IMR-90 (cell line): ENCODE data around the gene IFIT2. TPM values are rescaled to one million over a fixed set of nuclear protein-coding genes. Genes with fewer than 3 reads are reported as not detected.

ENCODE experiments used
- ATAC-seq: fragments of 200-7000 bp; cut with Tn5 transposase; 2 replicates; pipeline ENCODE4 v1.9.1; 2020; ENCODE audit warnings: low read depth, mild to moderate bottlenecking, moderate library complexity
- BruUV-seq: library from RNA; stranded (reverse); fragments of 400-500 nt; replicated peaks from 2 replicates; lab custom pipeline; 2021; lab: Mats Ljungman, UMichigan
- CTCF ChIA-PET: fragments of 300-600 bp; formaldehyde crosslinking; extraction: SDS; loops from one replicate; lab custom pipeline; 2021; ENCODE audit warnings: antibody characterized with exemption; lab: Yijun Ruan, JAX
- POLR2A ChIA-PET: fragments of 300-600 bp; sonication (Branson Sonifier 250); formaldehyde crosslinking; loops from one replicate; lab custom pipeline; 2022; ENCODE audit warnings: antibody characterized with exemption; ENCODE audit not compliant: unreplicated experiment; lab: Charles Lee
- DNase-seq: peaks from one replicate; pipeline ENCODE4 v3.0.0; 2013
- H2AFZ ChIP-seq: replicated peaks from 2 replicates; pipeline ENCODE3; 2013; ENCODE audit warnings: low read length, mild to moderate bottlenecking; ENCODE audit not compliant: poor library complexity
- H2AK5ac ChIP-seq: 2 replicates; pipeline ENCODE4 v1.6.1; 2013; ENCODE audit warnings: low read depth, low read length, inconsistent platforms
- H2AK9ac ChIP-seq: replicated peaks from 2 replicates; pipeline ENCODE3; 2013; ENCODE audit warnings: mild to moderate bottlenecking, low read depth, low read length, moderate library complexity; ENCODE audit not compliant: poor library complexity
- H2BK120ac ChIP-seq: 2 replicates; pipeline ENCODE4 v1.6.1; 2013; ENCODE audit warnings: low read depth, low read length, inconsistent platforms
- H2BK15ac ChIP-seq: 3 replicates; pipeline ENCODE4 v1.6.1; 2013; ENCODE audit warnings: low read depth, low read length, inconsistent platforms
- H2BK20ac ChIP-seq: 2 replicates; pipeline ENCODE4 v1.6.1; 2013; ENCODE audit warnings: low read depth, mild to moderate bottlenecking, inconsistent platforms, low read length, moderate library complexity
- H2BK5ac ChIP-seq: 2 replicates; pipeline ENCODE4 v1.6.1; 2013; ENCODE audit warnings: mild to moderate bottlenecking, low read depth, low read length, inconsistent platforms; ENCODE audit not compliant: poor library complexity, severe bottlenecking
- H3K14ac ChIP-seq: replicated peaks from 2 replicates; pipeline ENCODE4 v1.6.1; 2013; ENCODE audit warnings: low read depth, low read length, inconsistent platforms
- H3K18ac ChIP-seq: 2 replicates; pipeline ENCODE4 v1.6.1; 2013; ENCODE audit warnings: low read depth, low read length, control low read depth
- H3K23ac ChIP-seq: 2 replicates; pipeline ENCODE4 v1.6.1; 2013; ENCODE audit warnings: low read depth, low read length, inconsistent platforms
- H3K27ac ChIP-seq: 2 replicates; pipeline ENCODE4 v1.5.1; 2013; ENCODE audit warnings: mild to moderate bottlenecking, control low read depth, low read length; ENCODE audit not compliant: insufficient read depth
- H3K27me3 ChIP-seq: 2 replicates; pipeline ENCODE4 v1.6.1; 2013; ENCODE audit warnings: low read length; ENCODE audit not compliant: control insufficient read depth, insufficient read depth
- H3K36me3 ChIP-seq: 2 replicates; pipeline ENCODE4 v1.6.1; 2013; ENCODE audit warnings: low read length, mixed read lengths; ENCODE audit not compliant: control insufficient read depth, insufficient read depth
- H3K4ac ChIP-seq: 2 replicates; pipeline ENCODE4 v1.6.1; 2013; ENCODE audit warnings: low read depth, low read length, inconsistent platforms
- H3K4me1 ChIP-seq: 2 replicates; pipeline ENCODE4 v1.6.1; 2013; ENCODE audit warnings: low read length, mixed read lengths; ENCODE audit not compliant: control insufficient read depth, insufficient read depth
- H3K4me2 ChIP-seq: 2 replicates; pipeline ENCODE4 v1.6.1; 2013; ENCODE audit warnings: low read depth, mild to moderate bottlenecking, control low read depth, low read length, moderate library complexity
- H3K4me3 ChIP-seq: 2 replicates; pipeline ENCODE4 v1.5.1; 2013; ENCODE audit warnings: low read depth, mild to moderate bottlenecking, control low read depth, low read length, moderate library complexity; ENCODE audit not compliant: insufficient read depth
- H3K56ac ChIP-seq: 2 replicates; pipeline ENCODE4 v1.6.1; 2013; ENCODE audit warnings: low read length, inconsistent platforms; ENCODE audit not compliant: insufficient read depth; ENCODE audit errors: extremely low read depth
- H3K79me1 ChIP-seq, 2 experiments: 2 replicates each; pipeline ENCODE4 v1.6.1; 2013; ENCODE audit warnings: low read length in 2 of 2, inconsistent platforms in 1 of 2, low read depth in 1 of 2
- H3K9ac ChIP-seq: 2 replicates; pipeline ENCODE4 v1.6.1; 2013; ENCODE audit warnings: low read depth, low read length, control low read depth
- H3K9me1 ChIP-seq: 2 replicates; pipeline ENCODE4 v1.6.1; 2013; ENCODE audit warnings: low read length, inconsistent platforms; ENCODE audit not compliant: insufficient read depth
- H3K9me3 ChIP-seq: 2 replicates; pipeline ENCODE4 v1.6.1; 2013; ENCODE audit warnings: low read length; ENCODE audit not compliant: control insufficient read depth, insufficient read depth
- H4K20me1 ChIP-seq: 2 replicates; pipeline ENCODE4 v1.6.1; 2013; ENCODE audit warnings: low read length, inconsistent platforms; ENCODE audit not compliant: insufficient read depth
- H4K5ac ChIP-seq: 2 replicates; pipeline ENCODE4 v1.6.1; 2013; ENCODE audit warnings: mild to moderate bottlenecking, low read depth, low read length, control low read depth
- H4K8ac ChIP-seq, 2 experiments: 2 replicates each; pipeline ENCODE4 v1.6.1; 2013; ENCODE audit warnings: low read depth in 2 of 2, low read length in 2 of 2, control low read depth in 1 of 2, inconsistent platforms in 1 of 2
- H4K91ac ChIP-seq: 2 replicates; pipeline ENCODE4 v1.6.1; 2013; ENCODE audit warnings: low read depth, low read length, inconsistent platforms; ENCODE audit not compliant: insufficient read depth
- MAFK ChIP-seq: IDR thresholded peaks from 2 replicates; pipeline ENCODE4 v1.6.1; 2012; ENCODE audit warnings: low read depth, low read length, improper control_type of control experiment
- MXI1 ChIP-seq: IDR thresholded peaks from 2 replicates; pipeline ENCODE4 v1.6.1; 2012; ENCODE audit warnings: low read depth, mild to moderate bottlenecking, low read length, moderate library complexity, borderline replicate concordance
- dilution Hi-C: fragments of 300-500 bp; cut with HindIII; formaldehyde crosslinking; loops from one replicate; pipeline ENCODE4 v1.14.3; 2018; ENCODE audit warnings: low sequenced_read_pairs; ENCODE audit not compliant: unreplicated experiment
- in situ Hi-C: fragments of 300-500 bp; cut with MboI; formaldehyde crosslinking; loops from 3 replicates; pipeline ENCODE4 v1.14.3; 2019; ENCODE audit warnings: low sequenced_read_pairs, inconsistent platforms, mixed read lengths
- intact Hi-C: fragments of 100-400 bp; cut with micrococcal nuclease; formaldehyde crosslinking; loops from 2 replicates; pipeline ENCODE4 v1.10.0; 2022
- polyA plus RNA-seq, 3 experiments: library from polyadenylated mRNA; depleted of rRNA; stranded (reverse); fragments of >200 nt; gene quantifications; 2 replicates each; pipeline ENCODE4 v1.2.3, GENCODE V29; 2012; ENCODE audit warnings: low replicate concordance in 1 of 3
- total RNA-seq: library from RNA; depleted of rRNA; stranded (reverse); fragments of >200 nt; gene quantifications from 2 replicates; pipeline ENCODE4 v1.2.3, GENCODE V29; 2012

The IFIT2 gene
- total and polyA plus RNA-seq, 2 of the 4 experiments (the other 2 are of a cell fraction), result 1.1 to 2.2 TPM

DNA sequence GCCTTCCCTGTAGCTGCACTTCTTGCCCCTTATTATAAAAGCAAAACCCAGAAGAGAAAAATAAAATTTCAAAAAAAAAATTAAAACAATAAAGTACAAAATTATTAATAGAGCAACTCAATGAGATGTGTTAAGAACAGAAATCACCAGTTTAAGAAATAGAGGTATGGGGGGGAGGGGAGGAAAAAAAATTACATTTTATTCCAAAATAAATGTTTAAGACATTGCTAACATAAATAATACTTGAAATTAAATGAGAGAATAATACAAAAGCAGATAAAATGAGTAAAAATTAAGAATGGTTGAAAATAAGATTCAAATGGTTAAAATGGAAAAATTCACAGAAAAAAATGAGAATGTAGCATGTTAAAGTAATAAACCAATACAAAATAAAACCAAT, 3.1 kb downstream of the IFIT2 start:
- Histone ChIP-seq H3K18ac (no peak overlapping the region), H4K91ac (no peak overlapping the region), H3K79me1 (peaks cover 2 to 4% of the 10 kb centered on the region in 2 experiments; a peak in 1 of 4 replicates), H3K23ac (no peak overlapping the region), H2BK120ac (no peak overlapping the region), H3K4me2 (no peak overlapping the region), H3K4ac (no peak overlapping the region), H4K5ac (no peak overlapping the region), H2BK15ac (no peak overlapping the region), H3K14ac (no peak overlapping the region), H2BK20ac (no peak overlapping the region), H4K20me1 (no peaks in the 10 kb centered on the region), H2BK5ac (no peak overlapping the region), H3K56ac (no peak overlapping the region), H3K4me1 (peaks cover 13% of the 10 kb centered on the region), H4K8ac (no peak overlapping the region), H3K9me1 (no peaks in the 10 kb centered on the region), H2AK5ac (no peak overlapping the region), H2AK9ac (no peak overlapping the region), H3K27me3 (no peaks in the 10 kb centered on the region), H3K36me3 (no peaks in the 10 kb centered on the region; the same call in 1 of the 2 replicates), H3K9me3 (no peaks in the 10 kb centered on the region), H3K9ac (no peak overlapping the region), H3K27ac (no peak overlapping the region), H2AFZ (no peak overlapping the region), H3K4me3 (no peak overlapping the region)
- ChIA-PET POLR2A (interaction anchor here (0.8 kb wide), 1 partner anchor 64 kb away, joined by 4 read pairs; no protein-coding TSS in a partner anchor), CTCF (interaction anchor here (1.0 kb wide), 1 partner anchor 64 kb away, joined by 4 read pairs; no protein-coding TSS in a partner anchor)
- no peak for ATAC-seq
- in situ Hi-C loops, result no loop called here
- no TSS peak for BruUV-seq
- intact Hi-C loops, result no loop called here
- dilution Hi-C loops, result no loop called here
- no peak for TF ChIP-seq MXI1
- no peak for TF ChIP-seq MAFK
- no peak for DNase-seq
